GOT3 (cell line): ENCODE data around the gene AP3B2.

Source experiments
- DNase-seq: peaks from one replicate; lab custom pipeline; 2025; ENCODE audit warnings: mixed read lengths; lab: John Stamatoyannopoulos, UW

Gene AP3B2

GRCh38 chr15:82692171-82692570 is 17.5 kb downstream of the AP3B2 start:
- no peak for DNase-seq

GRCh38 chr15:82689147-82689546 is 20.5 kb downstream of the AP3B2 start:
- no peak for DNase-seq

- DNase-seq, result no peak
Observed at GRCh38 chr15:82688691-82689090, 21.0 kb downstream of the AP3B2 start.

GRCh38 chr15:82681371-82681770 is 28.3 kb downstream of the AP3B2 start:
- DNase-seq, result no peak

- DNase-seq, result no peak
Observed at GRCh38 chr15:82680200-82681102, 29.2 kb downstream of the AP3B2 start.

- no peak for DNase-seq
Observed at GRCh38 chr15:82679626-82680199, 30.0 kb downstream of the AP3B2 start.

GRCh38 chr15:82677720-82678323 is 31.9 kb downstream of the AP3B2 start:
- no peak for DNase-seq

- no peak for DNase-seq
Observed at GRCh38 chr15:82674873-82675272, 34.8 kb downstream of the AP3B2 start.

- no peak for DNase-seq
Observed at GRCh38 chr15:82670699-82671098, 39.0 kb downstream of the AP3B2 start.

- no peak for DNase-seq
Observed at GRCh38 chr15:82666606-82667005, 43.1 kb downstream of the AP3B2 start.

GRCh38 chr15:82664021-82664420 is 45.7 kb downstream of the AP3B2 start:
- no peak for DNase-seq

- no peak for DNase-seq
Observed at GRCh38 chr15:82663186-82663600, 46.5 kb downstream of the AP3B2 start.

- no peak for DNase-seq
Observed at GRCh38 chr15:82662641-82663040, 47.0 kb downstream of the AP3B2 start.

GRCh38 chr15:82660378-82660777 is 49.3 kb downstream of the AP3B2 start:
- DNase-seq, result no peak

GRCh38 chr15:82656641-82657266 is 52.9 kb downstream of the AP3B2 start:
- DNase-seq, result no peak

- DNase-seq, result no peak
Observed at GRCh38 chr15:82655606-82656005, 54.1 kb downstream of the AP3B2 start.

- no peak for DNase-seq
Observed at GRCh38 chr15:82653483-82654168, 56.0 kb downstream of the AP3B2 start.

GRCh38 chr15:82651708-82652107 is 58.0 kb downstream of the AP3B2 start:
- DNase-seq, result no peak

GRCh38 chr15:82650046-82650670 is 59.5 kb downstream of the AP3B2 start:
- DNase-seq, result no peak

- no peak for DNase-seq
Observed at GRCh38 chr15:82649226-82649999, 60.3 kb downstream of the AP3B2 start.
